ENCODE data around the gene RAMAC. TPM values are rescaled to one million over a fixed set of nuclear protein-coding genes. Genes with fewer than 3 reads are reported as not detected.

The RAMAC gene
- total RNA-seq, 2 donors from 2014 or later: 37.3 to 40.8 TPM

- H3K9ac ChIP-seq (ENCODE audit: extremely low read depth, low read length, poor library complexity, severe bottlenecking): no peak overlapping the region
- no peaks in the 10 kb centered on the region for H3K36me3 ChIP-seq (ENCODE audit: control insufficient read depth, insufficient read depth, low read length)
- H3K4me1 Mint-ChIP-seq: peaks cover 3% of the 10 kb centered on the region
- WGBS, 2 experiments (ENCODE audit: insufficient coverage in 1 of 2, insufficient read length in 1 of 2): 93 to 100% methylated on average over 4 of the region's 4 CpGs
- H3K9me3 Mint-ChIP-seq: no peaks in the 10 kb centered on the region
- no peaks in the 10 kb centered on the region for H3K9me3 ChIP-seq (ENCODE audit: control insufficient read depth, low read length)
- no peaks in the 10 kb centered on the region for H3K4me1 ChIP-seq (ENCODE audit: control insufficient read depth, insufficient read depth, low read length)
- DNase-seq: no peak
- no peak overlapping the region for H3K4me3 ChIP-seq (ENCODE audit: low read length)
- H3K27ac Mint-ChIP-seq: no peak overlapping the region
- H3K27ac ChIP-seq (ENCODE audit: low read depth, low read length): no peak overlapping the region
- no peaks in the 10 kb centered on the region for H3K27me3 ChIP-seq (ENCODE audit: control insufficient read depth, insufficient read depth, low read length, poor library complexity, severe bottlenecking)
- H3K27me3 Mint-ChIP-seq (ENCODE audit: insufficient read depth): no peaks in the 10 kb centered on the region
- no peaks in the 10 kb centered on the region for H3K36me3 Mint-ChIP-seq (ENCODE audit: low read depth)
- no peak overlapping the region for H3K4me3 Mint-ChIP-seq
- no peak for TF ChIP-seq CTCF (conservative IDR thresholded peaks at IDR 0.05)
These were observed 19.3 kb upstream of the RAMAC start for GRCh38 chr15:82966671-82967071.

GRCh38 chr15:82968066-82968465 is 17.9 kb upstream of the RAMAC start:
- no peaks in the 10 kb centered on the region for H3K9me3 Mint-ChIP-seq
- no peak overlapping the region for H3K27ac Mint-ChIP-seq
- no peak overlapping the region for H3K27ac ChIP-seq (ENCODE audit: low read depth, low read length)
- H3K36me3 ChIP-seq (ENCODE audit: control insufficient read depth, insufficient read depth, low read length): no peaks in the 10 kb centered on the region
- no peak overlapping the region for H3K4me3 ChIP-seq (ENCODE audit: low read length)
- no peak for DNase-seq
- H3K4me1 Mint-ChIP-seq: peaks cover 3% of the 10 kb centered on the region
- no peaks in the 10 kb centered on the region for H3K4me1 ChIP-seq (ENCODE audit: control insufficient read depth, insufficient read depth, low read length)
- H3K27me3 Mint-ChIP-seq (ENCODE audit: insufficient read depth): no peaks in the 10 kb centered on the region
- no peak overlapping the region for H3K9ac ChIP-seq (ENCODE audit: extremely low read depth, low read length, poor library complexity, severe bottlenecking)
- no peak overlapping the region for H3K4me3 Mint-ChIP-seq
- no peaks in the 10 kb centered on the region for H3K36me3 Mint-ChIP-seq (ENCODE audit: low read depth)
- TF ChIP-seq CTCF (conservative IDR thresholded peaks at IDR 0.05): no peak
- 91 to 96% methylated on average over 4 of the region's 4 CpGs for WGBS, 2 experiments (ENCODE audit: insufficient coverage in 1 of 2, insufficient read length in 1 of 2)
- H3K27me3 ChIP-seq (ENCODE audit: control insufficient read depth, insufficient read depth, low read length, poor library complexity, severe bottlenecking): no peaks in the 10 kb centered on the region
- no peaks in the 10 kb centered on the region for H3K9me3 ChIP-seq (ENCODE audit: control insufficient read depth, low read length)

- no peaks in the 10 kb centered on the region for H3K36me3 Mint-ChIP-seq (ENCODE audit: low read depth)
- no peak for DNase-seq
- Histone ChIP-seq H3K27ac (ENCODE audit: low read depth, low read length) (no peak overlapping the region), H3K27me3 (ENCODE audit: control insufficient read depth, insufficient read depth, low read length, poor library complexity, severe bottlenecking) (no peaks in the 10 kb centered on the region), H3K4me3 (ENCODE audit: low read length) (no peak overlapping the region), H3K9ac (ENCODE audit: extremely low read depth, low read length, poor library complexity, severe bottlenecking) (no peak overlapping the region), H3K4me1 (ENCODE audit: control insufficient read depth, insufficient read depth, low read length) (no peaks in the 10 kb centered on the region), H3K36me3 (ENCODE audit: control insufficient read depth, insufficient read depth, low read length) (no peaks in the 10 kb centered on the region), H3K9me3 (ENCODE audit: control insufficient read depth, low read length) (no peaks in the 10 kb centered on the region)
- H3K9me3 Mint-ChIP-seq: no peaks in the 10 kb centered on the region
- H3K27ac Mint-ChIP-seq: no peak overlapping the region
- TF ChIP-seq CTCF (conservative IDR thresholded peaks at IDR 0.05): no peak
- no peak overlapping the region for H3K4me3 Mint-ChIP-seq
- no peaks in the 10 kb centered on the region for H3K27me3 Mint-ChIP-seq (ENCODE audit: insufficient read depth)
- peaks cover 3% of the 10 kb centered on the region for H3K4me1 Mint-ChIP-seq
- WGBS, 2 experiments (ENCODE audit: insufficient coverage in 1 of 2, insufficient read length in 1 of 2): 91 to 94% methylated on average over 6 to 7 of the region's 7 CpGs
These were observed 16.7 kb upstream of the RAMAC start for GRCh38 chr15:82969353-82969752.

Data from endodermal cell (in vitro differentiated cells).